ENCODE results near the gene DRC1. TPM values are rescaled to one million over a fixed set of nuclear protein-coding genes. Genes with fewer than 3 reads are reported as not detected.

Gene DRC1
- total and polyA plus RNA-seq, 2 of the 13 experiments (the other 11 are each of a cell fraction or from before 2014, with no cell fraction given) = 0.07 TPM; not detected in 1

DNA sequence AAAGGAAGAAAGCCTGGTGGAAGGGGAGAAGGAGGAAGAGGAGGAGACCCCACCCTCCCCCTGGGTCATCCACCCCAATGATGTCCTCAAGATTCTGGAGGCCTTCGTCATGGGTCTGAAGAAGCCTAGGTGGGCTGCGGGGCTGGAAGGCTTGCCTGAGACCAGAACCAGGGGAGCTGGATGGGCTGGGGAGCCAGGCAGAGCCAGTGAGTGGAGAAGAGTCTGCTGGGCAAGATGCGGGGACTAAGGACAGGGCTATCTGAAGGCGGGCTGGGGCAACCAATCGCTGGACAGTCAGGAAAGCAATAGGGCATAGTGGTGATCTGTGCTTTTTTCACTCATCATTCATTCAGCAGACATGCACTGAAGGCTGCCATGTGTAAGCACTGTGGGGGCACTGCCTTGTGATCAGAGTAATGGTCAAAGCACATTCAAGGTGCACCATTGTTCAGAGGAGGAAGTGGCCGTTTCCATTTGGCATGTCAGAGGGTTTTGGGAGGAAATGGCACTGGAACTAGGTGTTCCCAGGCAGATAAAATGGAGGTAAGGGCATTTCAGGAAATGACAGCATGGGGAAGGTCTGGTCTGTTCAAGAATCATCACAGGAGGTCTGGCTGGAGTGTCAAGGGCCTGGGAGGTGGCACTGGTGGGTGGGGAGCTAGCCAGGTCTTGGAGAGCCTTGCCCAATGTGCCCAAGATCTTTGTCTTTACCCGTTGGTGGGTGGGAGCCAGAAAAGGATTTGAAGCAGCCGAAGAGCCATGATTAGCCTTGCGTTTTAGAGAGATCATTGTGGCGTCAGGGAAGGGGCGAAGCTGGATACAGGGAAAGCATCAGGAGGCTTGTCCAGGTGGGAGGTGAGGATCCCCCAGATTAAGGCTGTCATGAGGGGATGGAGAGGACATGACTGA lies 52.0 kb downstream of the DRC1 start (continued):
- TF ChIP-seq, protein P1, sequence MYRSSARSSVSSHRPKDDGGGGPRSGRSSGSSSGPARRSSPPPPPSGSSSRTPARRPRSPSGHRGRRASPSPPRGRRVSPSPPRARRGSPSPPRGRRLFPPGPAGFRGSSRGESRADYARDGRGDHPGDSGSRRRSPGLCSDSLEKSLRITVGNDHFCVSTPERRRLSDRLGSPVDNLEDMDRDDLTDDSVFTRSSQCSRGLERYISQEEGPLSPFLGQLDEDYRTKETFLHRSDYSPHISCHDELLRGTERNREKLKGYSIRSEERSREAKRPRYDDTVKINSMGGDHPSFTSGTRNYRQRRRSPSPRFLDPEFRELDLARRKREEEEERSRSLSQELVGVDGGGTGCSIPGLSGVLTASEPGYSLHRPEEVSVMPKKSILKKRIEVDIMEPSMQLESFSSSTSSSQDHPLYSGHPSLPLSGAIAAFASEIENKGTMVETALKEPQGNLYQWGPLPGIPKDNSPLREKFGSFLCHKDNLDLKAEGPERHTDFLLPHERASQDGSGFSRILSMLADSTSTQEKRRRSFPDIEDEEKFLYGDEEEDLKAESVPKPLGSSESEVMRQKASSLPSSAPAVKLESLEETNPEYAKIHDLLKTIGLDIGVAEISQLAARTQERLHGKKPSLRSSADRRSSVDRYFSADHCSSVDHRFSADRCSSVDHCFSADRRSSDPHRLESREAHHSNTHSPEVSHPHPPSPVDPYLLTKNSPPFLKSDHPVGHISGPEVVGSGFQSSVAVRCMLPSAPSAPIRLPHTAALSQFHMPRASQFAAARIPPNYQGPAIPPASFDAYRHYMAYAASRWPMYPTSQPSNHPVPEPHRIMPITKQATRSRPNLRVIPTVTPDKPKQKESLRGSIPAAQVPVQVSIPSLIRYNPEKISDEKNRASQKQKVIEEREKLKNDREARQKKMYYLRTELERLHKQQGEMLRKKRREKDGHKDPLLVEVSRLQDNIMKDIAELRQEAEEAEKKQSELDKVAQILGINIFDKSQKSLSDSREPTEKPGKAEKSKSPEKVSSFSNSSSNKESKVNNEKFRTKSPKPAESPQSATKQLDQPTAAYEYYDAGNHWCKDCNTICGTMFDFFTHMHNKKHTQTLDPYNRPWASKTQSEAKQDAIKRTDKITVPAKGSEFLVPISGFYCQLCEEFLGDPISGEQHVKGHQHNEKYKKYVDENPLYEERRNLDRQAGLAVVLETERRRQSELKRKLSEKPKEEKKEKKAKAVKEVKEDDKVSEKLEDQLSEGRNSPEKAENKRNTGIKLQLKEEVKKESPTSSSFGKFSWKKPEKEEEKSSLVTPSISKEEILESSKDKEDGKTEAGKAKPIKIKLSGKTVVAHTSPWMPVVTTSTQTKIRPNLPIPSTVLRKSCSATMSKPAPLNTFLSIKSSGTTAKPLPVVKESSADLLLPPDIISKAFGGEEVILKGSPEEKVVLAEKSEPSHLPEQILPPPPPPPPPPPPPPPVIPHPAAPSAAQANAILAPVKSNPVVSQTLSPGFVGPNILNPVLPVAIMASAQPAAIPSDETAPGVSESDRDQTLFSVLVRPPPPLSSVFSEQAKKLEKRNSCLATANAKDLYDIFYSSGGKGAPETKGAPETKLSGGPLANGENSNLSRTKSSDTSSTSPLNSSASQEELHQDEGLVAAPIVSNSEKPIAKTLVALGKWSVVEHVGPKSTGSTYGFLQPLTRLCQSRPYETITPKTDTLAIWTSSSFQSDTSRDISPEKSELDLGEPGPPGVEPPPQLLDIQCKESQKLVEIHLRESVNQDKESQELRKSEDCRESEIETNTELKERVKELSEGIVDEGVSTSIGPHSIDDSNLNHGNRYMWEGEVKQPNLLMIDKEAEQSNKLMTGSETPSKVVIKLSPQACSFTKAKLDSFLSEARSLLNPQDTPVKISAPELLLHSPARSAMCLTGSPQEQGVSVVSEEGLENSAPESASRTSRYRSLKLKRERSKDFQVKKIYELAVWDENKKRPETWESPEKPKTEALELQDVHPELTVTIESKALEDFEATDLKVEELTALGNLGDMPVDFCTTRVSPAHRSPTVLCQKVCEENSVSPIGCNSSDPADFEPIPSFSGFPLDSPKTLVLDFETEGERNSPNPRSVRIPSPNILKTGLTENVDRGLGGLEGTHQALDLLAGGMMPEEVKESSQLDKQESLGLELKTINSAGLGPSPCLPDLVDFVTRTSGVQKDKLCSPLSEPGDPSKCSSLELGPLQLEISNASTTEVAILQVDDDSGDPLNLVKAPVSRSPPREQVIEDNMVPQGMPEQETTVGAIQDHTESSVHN (CRISPR knock-in tag; IDR thresholded peaks at IDR 0.05) = no peak
- TF ChIP-seq, protein P2, sequence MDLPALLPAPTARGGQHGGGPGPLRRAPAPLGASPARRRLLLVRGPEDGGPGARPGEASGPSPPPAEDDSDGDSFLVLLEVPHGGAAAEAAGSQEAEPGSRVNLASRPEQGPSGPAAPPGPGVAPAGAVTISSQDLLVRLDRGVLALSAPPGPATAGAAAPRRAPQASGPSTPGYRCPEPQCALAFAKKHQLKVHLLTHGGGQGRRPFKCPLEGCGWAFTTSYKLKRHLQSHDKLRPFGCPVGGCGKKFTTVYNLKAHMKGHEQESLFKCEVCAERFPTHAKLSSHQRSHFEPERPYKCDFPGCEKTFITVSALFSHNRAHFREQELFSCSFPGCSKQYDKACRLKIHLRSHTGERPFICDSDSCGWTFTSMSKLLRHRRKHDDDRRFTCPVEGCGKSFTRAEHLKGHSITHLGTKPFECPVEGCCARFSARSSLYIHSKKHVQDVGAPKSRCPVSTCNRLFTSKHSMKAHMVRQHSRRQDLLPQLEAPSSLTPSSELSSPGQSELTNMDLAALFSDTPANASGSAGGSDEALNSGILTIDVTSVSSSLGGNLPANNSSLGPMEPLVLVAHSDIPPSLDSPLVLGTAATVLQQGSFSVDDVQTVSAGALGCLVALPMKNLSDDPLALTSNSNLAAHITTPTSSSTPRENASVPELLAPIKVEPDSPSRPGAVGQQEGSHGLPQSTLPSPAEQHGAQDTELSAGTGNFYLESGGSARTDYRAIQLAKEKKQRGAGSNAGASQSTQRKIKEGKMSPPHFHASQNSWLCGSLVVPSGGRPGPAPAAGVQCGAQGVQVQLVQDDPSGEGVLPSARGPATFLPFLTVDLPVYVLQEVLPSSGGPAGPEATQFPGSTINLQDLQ (CRISPR knock-in tag; IDR thresholded peaks at IDR 0.05) = no peak
- no peak for TF ChIP-seq ZNF615 (CRISPR knock-in tag; IDR thresholded peaks at IDR 0.05; ENCODE audit: borderline replicate concordance)
